Stimulated activated CD4-positive, alpha-beta T cell treated with anti-CD3 and anti-CD28 coated beads, Interleukin-1b, Interleukin-23, amount 100 ng/mL, for 48 hours (primary cell): ENCODE data around the gene LIN54.
A peak's percentile ranks its signal among the peaks of the same experiment; 100 is the strongest.

ENCODE experiments used
- DNase-seq: peaks from one replicate; pipeline ENCODE4 v3.0.0-alpha.2; 2020

LIN54 gene

DNA sequence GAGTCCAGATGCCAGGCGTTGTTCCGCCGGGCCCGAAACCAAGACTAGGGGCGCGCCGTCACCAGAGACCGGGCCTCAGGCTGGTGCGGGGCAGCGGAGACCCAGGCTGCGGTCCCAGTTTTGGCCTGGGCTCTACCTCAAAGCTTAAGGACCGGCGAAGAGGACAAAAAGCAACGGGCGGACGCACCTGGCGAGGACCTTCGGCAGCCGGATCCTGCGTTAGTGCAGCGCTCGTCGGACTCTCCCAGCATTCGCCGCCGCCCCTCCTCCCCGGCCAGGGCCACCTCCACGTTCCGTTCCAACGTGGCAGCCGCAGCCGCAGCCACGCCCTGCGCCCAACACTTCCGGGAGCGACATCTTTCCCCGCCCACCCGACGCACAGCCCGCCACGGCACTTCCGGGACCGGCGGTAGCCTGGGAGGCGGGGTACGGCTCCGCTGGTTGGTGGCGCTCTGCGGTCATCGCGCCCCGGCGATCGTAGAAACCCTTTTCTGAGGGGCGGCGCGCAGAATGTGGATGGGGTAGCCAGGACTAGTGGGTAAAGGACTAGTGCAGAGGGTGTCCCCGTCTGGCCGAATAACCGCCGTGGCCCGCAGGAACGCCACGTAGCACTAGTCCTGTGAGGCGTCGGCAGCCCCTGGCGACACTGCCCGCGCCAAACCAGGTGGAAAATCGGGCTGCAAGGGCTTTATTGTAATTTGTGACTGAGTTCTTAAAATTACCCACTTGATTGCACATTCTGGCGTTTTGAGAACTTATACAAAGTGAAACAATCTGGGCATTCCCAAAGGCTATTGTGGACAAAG is 119.5 kb downstream of the LIN54 start, which contains the start of gene SEC31A:
Gene SEC31A, minus strand, starts transcription at position 253 of the 806 bp plus-strand sequence. CDS start 9,217 bp downstream, outside the sequence.
- DNase-seq, result peak; percentile 97

DNA sequence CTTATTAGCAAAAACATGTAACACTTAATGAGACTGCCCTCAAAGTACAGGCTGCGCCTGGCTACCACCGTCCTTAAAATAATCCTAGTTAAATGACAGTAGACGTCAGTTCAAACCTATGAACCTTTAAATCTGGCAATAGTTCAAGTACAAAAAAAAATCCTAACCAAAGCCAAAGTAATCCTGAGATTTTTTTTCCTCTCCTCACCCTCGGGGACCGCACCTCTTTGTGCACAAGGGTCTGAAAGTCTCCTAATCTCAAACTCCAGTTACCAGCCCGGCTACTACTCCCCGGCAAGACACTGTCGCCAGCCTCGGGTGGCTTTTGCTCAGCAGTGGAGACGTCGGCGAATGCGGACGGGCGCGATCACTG is 120.1 kb downstream of the LIN54 start:
- no peak for DNase-seq

DNA sequence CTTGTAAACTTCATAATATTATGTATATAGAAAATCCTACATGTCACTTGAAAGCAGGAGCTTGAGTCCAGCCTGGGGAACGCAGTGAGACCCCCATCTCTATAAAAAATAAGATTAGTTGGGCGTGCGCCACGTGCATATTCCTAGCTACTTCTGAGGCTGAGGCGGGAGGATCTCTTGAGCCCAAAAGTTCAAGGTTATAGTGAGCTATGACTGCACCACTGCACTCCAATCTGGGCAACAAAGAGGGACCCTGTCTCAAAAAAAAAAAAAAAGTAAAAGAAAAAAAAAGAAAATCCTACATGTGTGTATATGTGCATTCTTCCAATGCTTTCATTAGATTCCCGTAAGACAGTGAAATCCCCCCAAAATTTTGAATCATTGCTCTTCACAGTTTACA is 121.3 kb downstream of the LIN54 start:
- DNase-seq, result no peak

DNA sequence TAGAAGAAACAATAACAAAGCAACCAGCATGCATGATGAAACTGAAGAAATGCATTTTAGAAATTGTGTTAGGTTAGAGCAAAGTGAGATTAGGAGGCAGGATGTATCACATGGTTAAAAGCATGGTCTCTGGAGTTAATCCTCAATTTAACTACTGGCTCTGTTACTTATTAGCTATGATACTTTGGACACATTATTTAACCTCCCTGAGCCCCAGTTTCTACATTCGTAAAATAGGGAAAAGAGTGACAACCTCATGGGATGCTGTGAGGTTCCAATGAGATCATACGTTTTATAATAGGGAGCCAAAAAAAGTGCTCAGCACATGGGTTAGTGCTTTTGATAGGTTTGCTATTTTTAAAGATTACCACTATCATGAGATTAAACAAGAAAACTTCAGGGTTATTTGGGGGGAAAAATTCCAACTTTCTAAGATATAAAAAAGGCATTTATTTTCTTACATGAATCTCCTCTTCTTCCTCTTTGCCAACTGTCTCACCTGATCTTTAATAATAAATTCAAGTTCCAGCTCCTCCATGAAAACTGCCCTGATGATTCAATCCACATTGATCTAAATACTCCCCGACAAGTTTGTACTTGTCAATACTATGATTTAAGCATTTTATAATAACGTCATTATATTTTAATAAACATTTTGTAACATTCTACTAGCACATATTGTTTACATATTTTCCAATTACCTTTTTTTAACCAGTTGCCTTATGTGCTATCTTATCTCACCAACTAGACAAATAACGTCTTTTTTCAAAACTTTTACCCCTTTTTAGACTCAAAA is 124.3 kb downstream of the LIN54 start:
- DNase-seq, result no peak

DNA sequence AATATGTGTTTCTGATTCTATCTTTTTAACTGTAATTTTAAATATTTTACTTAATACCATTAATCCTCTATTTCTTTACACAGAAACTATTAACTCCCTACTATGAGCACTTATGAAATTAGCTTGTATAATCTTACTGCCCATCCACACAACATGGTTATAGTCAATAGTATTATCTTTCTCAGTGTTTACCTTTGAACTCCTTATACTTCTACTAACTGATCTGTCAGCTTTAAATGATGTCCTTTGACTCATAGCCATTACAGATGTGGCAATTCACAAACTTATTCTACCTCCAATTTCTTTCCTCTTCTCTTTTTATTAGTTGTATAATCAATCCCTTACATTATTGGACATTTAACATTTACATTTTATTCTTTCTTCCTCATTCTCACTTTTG is 125.2 kb downstream of the LIN54 start:
- no peak for DNase-seq
